ENCODE measurements around the gene HDAC4.

HDAC4 gene

GRCh38 chr2:239059854-239060253 lies 341.0 kb downstream of the HDAC4 start:
- no peak for DNase-seq (ENCODE audit: low read depth in 4 of 4, low spot score in 1 of 4)

- DNase-seq (ENCODE audit: low read depth in 4 of 4, low spot score in 1 of 4) = no peak
Measured at GRCh38 chr2:239058766-239059165, 342.1 kb downstream of the HDAC4 start.

- DNase-seq (ENCODE audit: low read depth in 4 of 4, low spot score in 1 of 4) = no peak
Measured at GRCh38 chr2:239057533-239057932, 343.3 kb downstream of the HDAC4 start.

- no peak for DNase-seq (ENCODE audit: low read depth in 4 of 4, low spot score in 1 of 4)
Measured at GRCh38 chr2:239056611-239057010, 344.2 kb downstream of the HDAC4 start.

GRCh38 chr2:239055756-239056493 lies 344.9 kb downstream of the HDAC4 start:
- no peak for DNase-seq (ENCODE audit: low read depth in 4 of 4, low spot score in 1 of 4)

GRCh38 chr2:239054921-239055320 lies 345.9 kb downstream of the HDAC4 start:
- no peak for DNase-seq (ENCODE audit: low read depth in 4 of 4, low spot score in 1 of 4)

GRCh38 chr2:239053801-239054503 lies 346.9 kb downstream of the HDAC4 start:
- DNase-seq (ENCODE audit: low read depth in 4 of 4, low spot score in 1 of 4) = no peak

GRCh38 chr2:239052798-239053665 lies 347.8 kb downstream of the HDAC4 start:
- DNase-seq (ENCODE audit: low read depth in 4 of 4, low spot score in 1 of 4) = no peak

- DNase-seq (ENCODE audit: low read depth in 4 of 4, low spot score in 1 of 4) = no peak
Measured at GRCh38 chr2:239051891-239052445, 348.9 kb downstream of the HDAC4 start.

GRCh38 chr2:239050252-239050649 lies 350.6 kb downstream of the HDAC4 start:
- DNase-seq (ENCODE audit: low read depth in 4 of 4, low spot score in 1 of 4) = no peak

- DNase-seq (ENCODE audit: low read depth in 4 of 4, low spot score in 1 of 4) = no peak
Measured at GRCh38 chr2:239049421-239050251, 351.2 kb downstream of the HDAC4 start.

- no peak for DNase-seq (ENCODE audit: low read depth in 4 of 4, low spot score in 1 of 4)
Measured at GRCh38 chr2:239048736-239049135, 352.1 kb downstream of the HDAC4 start.

- no peak for DNase-seq (ENCODE audit: low read depth in 4 of 4, low spot score in 1 of 4)
Measured at GRCh38 chr2:239047861-239048260, 353.0 kb downstream of the HDAC4 start.

- DNase-seq (ENCODE audit: low read depth in 4 of 4, low spot score in 1 of 4) = no peak
Measured at GRCh38 chr2:239047420-239047819, 353.4 kb downstream of the HDAC4 start.

- DNase-seq (ENCODE audit: low read depth in 4 of 4, low spot score in 1 of 4) = no peak
Measured at GRCh38 chr2:239046822-239047221, 354.0 kb downstream of the HDAC4 start.

GRCh38 chr2:239044336-239044735 lies 356.5 kb downstream of the HDAC4 start:
- DNase-seq (ENCODE audit: low read depth in 4 of 4, low spot score in 1 of 4) = no peak

GRCh38 chr2:239043326-239043725 lies 357.5 kb downstream of the HDAC4 start:
- DNase-seq (ENCODE audit: low read depth in 4 of 4, low spot score in 1 of 4) = no peak

GRCh38 chr2:239042551-239043320 lies 358.1 kb downstream of the HDAC4 start:
- DNase-seq (ENCODE audit: low read depth in 4 of 4, low spot score in 1 of 4) = no peak

GRCh38 chr2:239042046-239042445 lies 358.8 kb downstream of the HDAC4 start:
- no peak for DNase-seq (ENCODE audit: low read depth in 4 of 4, low spot score in 1 of 4)

- DNase-seq (ENCODE audit: low read depth in 4 of 4, low spot score in 1 of 4) = no peak
Measured at GRCh38 chr2:239041062-239041461, 359.8 kb downstream of the HDAC4 start.

Data from stimulated activated CD4-positive, alpha-beta T cell treated with anti-CD3 and anti-CD28 coated beads, Interleukin-1b, Interleukin-23, amount 100 ng/mL, for 24 hours (primary cell).